LNCAP (cell line): ENCODE results near the gene KRT25.

Experiments
- CTCF ChIP-seq: fragments of 450-650 bp; IDR thresholded peaks from 2 replicates; pipeline ENCODE4 v1.5.1; 2017; ENCODE audit warnings: mild to moderate bottlenecking

Gene KRT25

DNA sequence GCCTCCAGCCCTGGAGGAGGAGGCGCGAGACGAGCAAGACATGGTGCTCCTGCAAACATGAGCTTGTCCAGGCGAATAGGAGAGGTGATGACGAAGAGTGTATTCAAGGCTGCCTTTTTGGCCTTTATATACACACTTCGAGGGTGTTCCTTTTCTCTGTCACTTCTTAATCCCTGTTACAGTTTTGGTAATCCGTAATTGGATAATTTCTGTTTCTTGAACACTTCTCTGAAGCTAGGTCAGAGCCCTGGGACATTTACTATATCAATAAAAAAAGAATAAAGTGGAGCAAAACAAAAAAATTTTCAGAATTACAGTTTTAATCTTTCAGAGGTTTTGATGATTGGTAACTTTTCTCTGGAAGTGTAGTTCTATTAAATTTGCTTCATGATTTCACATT, 51.5 kb downstream of the KRT25 start, which contains the start of gene KRT24:
Gene KRT24 (minus strand): TSS at position 101 of the 400 bp plus-strand sequence. CDS start 59 bp downstream, at position 42.
- TF ChIP-seq CTCF, result no peak

- TF ChIP-seq CTCF, result no peak
Observed at GRCh38 chr17:40702271-40702670, 52.9 kb downstream of the KRT25 start.

- no peak for TF ChIP-seq CTCF
Observed at GRCh38 chr17:40699853-40700252, 55.3 kb downstream of the KRT25 start.

GRCh38 chr17:40699371-40699770, 55.8 kb downstream of the KRT25 start:
- no peak for TF ChIP-seq CTCF
